DOHH2 (cell line): ENCODE measurements around the gene FOXO6.

Experiments used
- H3F3A ChIP-seq: fragments of 200-600 bp; sonication (generic), shearing (Covaris generic); 2 replicates; pipeline ENCODE4 v1.6.0; 2016; ENCODE audit warnings: antibody characterized with exemption, mild to moderate bottlenecking; ENCODE audit not compliant: control insufficient read depth, insufficient read depth
- H3K27ac ChIP-seq: fragments of 200-600 bp; sonication (generic); 2 replicates; pipeline ENCODE4 v1.5.1; 2014; ENCODE audit warnings: low read depth, mild to moderate bottlenecking, low read length, moderate library complexity
- H3K27me3 ChIP-seq: fragments of 200-600 bp; sonication (generic); 2 replicates; pipeline ENCODE4 v1.6.1; 2014; ENCODE audit warnings: mild to moderate bottlenecking, low read length, mixed read lengths; ENCODE audit not compliant: control insufficient read depth
- H3K36me3 ChIP-seq: fragments of 200-600 bp; sonication (generic); 2 replicates; pipeline ENCODE4 v1.6.1; 2014; ENCODE audit warnings: mild to moderate bottlenecking, low read length, moderate library complexity, mixed read lengths; ENCODE audit not compliant: control insufficient read depth
- H3K4me1 ChIP-seq: fragments of 200-600 bp; sonication (generic); 2 replicates; pipeline ENCODE4 v1.6.1; 2014; ENCODE audit warnings: mild to moderate bottlenecking, low read length, mixed read lengths; ENCODE audit not compliant: control insufficient read depth
- H3K4me2 ChIP-seq: fragments of 200-600 bp; sonication (generic); 2 replicates; pipeline ENCODE4 v1.6.0; 2014; ENCODE audit warnings: mild to moderate bottlenecking, low read length, moderate library complexity
- H3K4me3 ChIP-seq: fragments of 200-600 bp; sonication (generic); 2 replicates; pipeline ENCODE4 v1.5.1; 2014; ENCODE audit warnings: mild to moderate bottlenecking, low read length, mixed read lengths
- H3K79me2 ChIP-seq: fragments of 200-600 bp; sonication (generic); 2 replicates; pipeline ENCODE4 v1.6.1; 2014; ENCODE audit warnings: mild to moderate bottlenecking, low read length, mixed read lengths; ENCODE audit not compliant: control insufficient read depth
- H3K9me2 ChIP-seq: fragments of 200-600 bp; sonication (generic); replicated peaks from 2 replicates; pipeline ENCODE4 v1.6.1; 2014; ENCODE audit warnings: mild to moderate bottlenecking, low read length, mixed read lengths; ENCODE audit not compliant: control insufficient read depth
- H3K9me3 ChIP-seq: fragments of 200-600 bp; sonication (generic); 2 replicates; pipeline ENCODE4 v1.6.1; 2014; ENCODE audit warnings: antibody characterized with exemption, low read length, mixed read lengths; ENCODE audit not compliant: control insufficient read depth, insufficient read depth
- H4K20me1 ChIP-seq: fragments of 200-600 bp; sonication (generic); 2 replicates; pipeline ENCODE4 v1.6.0; 2014; ENCODE audit warnings: low read depth, mild to moderate bottlenecking, antibody characterized with exemption, low read length, moderate library complexity; ENCODE audit not compliant: control insufficient read depth, insufficient read depth
- EZH2phosphoT487 ChIP-seq: fragments of 200-600 bp; sonication (generic); IDR thresholded peaks from 2 replicates; pipeline ENCODE4 v1.6.1; 2017; ENCODE audit warnings: borderline replicate concordance, mild to moderate bottlenecking, antibody characterized with exemption, low read length, moderate library complexity, mixed read lengths
- TF ChIP-seq, protein P1 (sequence below): fragments of 200-600 bp; sonication (generic); IDR thresholded peaks from one replicate; pipeline ENCODE4 v1.5.1; 2014; ENCODE audit warnings: antibody characterized with exemption, mild to moderate bottlenecking, low read depth, low read length; ENCODE audit not compliant: poor library complexity, severe bottlenecking

The FOXO6 gene

DNA sequence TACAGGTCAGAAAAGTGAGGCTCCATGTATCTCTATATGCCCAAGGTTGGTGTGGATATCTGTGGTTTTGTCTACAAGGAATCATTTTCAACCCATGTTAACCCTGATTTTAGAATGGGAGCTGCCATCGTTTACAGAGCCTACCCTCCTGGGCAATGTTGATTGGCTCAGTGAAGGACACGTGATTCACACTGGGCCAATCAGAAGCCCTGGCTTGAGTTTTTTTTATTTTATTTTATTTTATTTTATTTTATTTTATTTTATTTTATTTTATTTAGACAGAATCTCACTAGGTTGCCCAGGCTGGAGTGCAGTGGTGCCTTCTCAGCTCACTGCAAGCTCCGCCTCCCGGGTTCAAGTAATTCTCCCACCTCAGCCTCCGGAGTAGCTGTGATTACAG is 35.8 kb downstream of the FOXO6 start:
- H3K4me1 ChIP-seq, result no peaks in the 10 kb centered on the region
- no peak overlapping the region for H3K4me2 ChIP-seq

DNA sequence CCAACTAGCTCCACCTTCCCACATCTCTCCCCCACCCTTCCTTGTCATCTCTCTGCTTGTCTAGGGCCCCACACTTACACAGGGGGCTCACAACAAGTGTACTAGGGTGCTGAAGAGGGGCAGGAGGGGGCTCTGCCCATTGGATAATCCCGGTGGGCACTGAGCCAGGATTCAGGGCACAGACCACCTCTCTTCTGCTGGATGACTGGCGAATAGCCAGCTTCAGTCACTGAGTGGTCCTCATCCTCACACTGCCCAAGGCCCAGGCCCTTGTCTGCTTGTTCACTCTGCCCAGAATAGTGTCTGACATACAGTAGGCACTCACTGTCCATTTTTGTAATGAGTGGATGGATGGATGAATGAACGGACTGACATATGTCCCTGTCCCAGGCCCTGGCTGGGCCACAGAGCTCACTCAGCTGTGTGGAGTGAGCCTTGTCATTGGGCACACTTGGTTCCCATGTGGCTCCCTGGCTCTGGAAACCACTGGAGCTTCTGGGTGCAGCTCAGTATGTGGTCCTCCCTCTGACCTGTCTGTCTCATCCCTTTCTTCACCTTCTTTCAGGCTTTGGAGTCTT is 36.6 kb downstream of the FOXO6 start:
- Histone ChIP-seq H3K27ac (no peak overlapping the region), H3K27me3 (0 out of 2 replicates have a peak, but pooled peaks cover 3% of the 10 kb centered on the region)

More for the DNA sequence above, 35.8 kb downstream of the FOXO6 start:
- Histone ChIP-seq H3K27me3 (0 out of 2 replicates have a peak, but pooled peaks cover 3% of the 10 kb centered on the region), H4K20me1 (no peaks in the 10 kb centered on the region), H3K4me3 (no peak overlapping the region), H3K27ac (no peak overlapping the region), H3K79me2 (no peaks in the 10 kb centered on the region), H3F3A (no peaks in the 10 kb centered on the region), H3K36me3 (no peaks in the 10 kb centered on the region), H3K9me3 (peaks cover 5% of the 10 kb centered on the region; the same call in 1 of the 2 replicates), H3K9me2 (no peaks in the 10 kb centered on the region)
- no peak for TF ChIP-seq EZH2phosphoT487
- TF ChIP-seq, protein P1, sequence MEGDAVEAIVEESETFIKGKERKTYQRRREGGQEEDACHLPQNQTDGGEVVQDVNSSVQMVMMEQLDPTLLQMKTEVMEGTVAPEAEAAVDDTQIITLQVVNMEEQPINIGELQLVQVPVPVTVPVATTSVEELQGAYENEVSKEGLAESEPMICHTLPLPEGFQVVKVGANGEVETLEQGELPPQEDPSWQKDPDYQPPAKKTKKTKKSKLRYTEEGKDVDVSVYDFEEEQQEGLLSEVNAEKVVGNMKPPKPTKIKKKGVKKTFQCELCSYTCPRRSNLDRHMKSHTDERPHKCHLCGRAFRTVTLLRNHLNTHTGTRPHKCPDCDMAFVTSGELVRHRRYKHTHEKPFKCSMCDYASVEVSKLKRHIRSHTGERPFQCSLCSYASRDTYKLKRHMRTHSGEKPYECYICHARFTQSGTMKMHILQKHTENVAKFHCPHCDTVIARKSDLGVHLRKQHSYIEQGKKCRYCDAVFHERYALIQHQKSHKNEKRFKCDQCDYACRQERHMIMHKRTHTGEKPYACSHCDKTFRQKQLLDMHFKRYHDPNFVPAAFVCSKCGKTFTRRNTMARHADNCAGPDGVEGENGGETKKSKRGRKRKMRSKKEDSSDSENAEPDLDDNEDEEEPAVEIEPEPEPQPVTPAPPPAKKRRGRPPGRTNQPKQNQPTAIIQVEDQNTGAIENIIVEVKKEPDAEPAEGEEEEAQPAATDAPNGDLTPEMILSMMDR, result no peak

DNA sequence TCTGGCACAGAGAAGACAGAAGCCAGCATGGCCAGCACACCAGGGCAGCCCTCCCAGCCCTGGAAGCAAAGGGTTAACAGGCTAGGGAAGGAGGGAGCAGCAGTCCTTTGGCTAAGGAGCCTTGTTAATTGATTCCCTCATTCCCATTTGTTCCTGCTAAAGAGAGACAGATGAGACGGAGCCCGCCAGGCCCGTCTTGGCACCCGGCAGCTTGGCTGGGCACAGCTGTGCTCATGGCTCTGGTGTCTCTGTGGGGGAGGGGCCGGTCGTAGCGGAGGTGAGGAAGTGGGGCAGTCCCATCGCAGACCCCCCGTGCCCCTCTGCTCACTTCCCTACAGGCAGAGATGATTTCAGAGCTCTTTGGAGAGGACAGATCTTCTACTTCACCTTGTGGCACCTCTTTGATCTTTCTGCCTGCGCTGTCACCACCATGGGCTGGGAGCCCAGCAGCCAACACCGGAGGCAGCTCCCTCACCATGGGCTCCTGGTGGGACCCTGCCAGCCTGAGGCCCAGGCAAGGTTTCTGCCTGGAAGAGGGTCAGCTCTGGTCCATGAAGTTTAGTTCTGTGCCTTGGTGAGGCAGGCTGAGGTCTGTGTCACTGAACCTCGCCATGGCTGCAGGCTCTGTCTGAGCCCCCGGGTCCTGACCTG is 38.0 kb downstream of the FOXO6 start:
- Histone ChIP-seq H3K9me2 (no peaks in the 10 kb centered on the region), H3F3A (no peaks in the 10 kb centered on the region), H4K20me1 (no peaks in the 10 kb centered on the region), H3K27ac (no peak overlapping the region), H3K4me2 (no peak overlapping the region), H3K36me3 (no peaks in the 10 kb centered on the region), H3K4me1 (no peaks in the 10 kb centered on the region), H3K9me3 (peaks cover 5% of the 10 kb centered on the region; the same call in 1 of the 2 replicates), H3K27me3 (0 out of 2 replicates have a peak, but pooled peaks cover 3% of the 10 kb centered on the region), H3K79me2 (no peaks in the 10 kb centered on the region), H3K4me3 (no peak overlapping the region)
- TF ChIP-seq, protein P1, result no peak
- no peak for TF ChIP-seq EZH2phosphoT487

More for the DNA sequence above, 36.6 kb downstream of the FOXO6 start:
- Histone ChIP-seq H3K9me3 (peaks cover 5% of the 10 kb centered on the region; the same call in 1 of the 2 replicates), H3F3A (no peaks in the 10 kb centered on the region), H3K4me2 (no peak overlapping the region), H3K4me1 (no peaks in the 10 kb centered on the region), H4K20me1 (no peaks in the 10 kb centered on the region), H3K36me3 (no peaks in the 10 kb centered on the region), H3K9me2 (no peaks in the 10 kb centered on the region), H3K79me2 (no peaks in the 10 kb centered on the region), H3K4me3 (no peak overlapping the region)
- TF ChIP-seq EZH2phosphoT487, result no peak
- TF ChIP-seq, protein P1, result no peak
